Panc1 (cell line): Measurements from ENCODE around the gene EDEM3. TPM values are rescaled to one million over a fixed set of nuclear protein-coding genes. Genes with fewer than 3 reads are reported as not detected.

Experiments
- ATAC-seq: fragments of 200-7000 bp; cut with Tn5 transposase; 2 replicates; pipeline ENCODE4 v1.9.1; 2020; ENCODE audit warnings: mild to moderate bottlenecking, moderate library complexity
- BruUV-seq: library from RNA; stranded (reverse); fragments of 400-500 nt; replicated peaks from 2 replicates; lab custom pipeline; 2021; lab: Mats Ljungman, UMichigan
- CTCF ChIA-PET: fragments of 300-600 bp; sonication (Branson Sonifier 250); formaldehyde crosslinking; loops from one replicate; lab custom pipeline; 2022; ENCODE audit warnings: antibody characterized with exemption; lab: Charles Lee
- POLR2A ChIA-PET: fragments of 300-600 bp; sonication (Branson Sonifier 250); formaldehyde crosslinking; loops from one replicate; lab custom pipeline; 2022; ENCODE audit warnings: antibody characterized with exemption; lab: Charles Lee
- DNase-seq: peaks from one replicate; pipeline ENCODE4 v3.0.0-alpha.2; 2010; ENCODE audit warnings: low read depth, low spot score
- H3K27ac ChIP-seq: 2 replicates; pipeline ENCODE4 v1.5.1; 2011; ENCODE audit warnings: mild to moderate bottlenecking, low read length, inconsistent platforms
- H3K27me3 ChIP-seq: fragments of 200-500 bp; sonication (Bioruptor generic); 2 replicates; pipeline ENCODE4 v1.6.0; 2014; ENCODE audit warnings: low read length, inconsistent platforms; ENCODE audit not compliant: control insufficient read depth, insufficient read depth
- H3K36me3 ChIP-seq: fragments of 200-500 bp; sonication (Bioruptor generic); 2 replicates; pipeline ENCODE4 v1.5.1; 2014; ENCODE audit warnings: inconsistent platforms, mild to moderate bottlenecking, low read length, moderate library complexity; ENCODE audit not compliant: control insufficient read depth, insufficient read depth
- H3K4me1 ChIP-seq: 2 replicates; pipeline ENCODE4 v1.5.1; 2011; ENCODE audit warnings: inconsistent platforms, mild to moderate bottlenecking, low read length, moderate library complexity; ENCODE audit not compliant: control insufficient read depth, insufficient read depth
- H3K4me3 ChIP-seq, 2 experiments: 2 replicates each; pipeline ENCODE4 v1.5.1; 2011 to 2012; ENCODE audit warnings: low read depth in 2 of 2, low read length in 2 of 2, mild to moderate bottlenecking in 2 of 2, inconsistent platforms in 1 of 2, moderate library complexity in 1 of 2
- H3K9me3 ChIP-seq: fragments of 200-500 bp; sonication (Bioruptor generic); 2 replicates; pipeline ENCODE4 v1.5.1; 2014; ENCODE audit warnings: low read depth, mild to moderate bottlenecking, inconsistent platforms, low read length, moderate library complexity; ENCODE audit not compliant: control insufficient read depth, insufficient read depth
- POLR2AphosphoS5 ChIP-seq: IDR thresholded peaks from 2 replicates; pipeline ENCODE4 v1.6.1; 2012; ENCODE audit warnings: mild to moderate bottlenecking, low read depth, low read length, moderate library complexity
- SIN3A ChIP-seq: IDR thresholded peaks from 2 replicates; pipeline ENCODE4 v1.6.1; 2012; ENCODE audit warnings: low read depth, mild to moderate bottlenecking, low read length, moderate library complexity, borderline replicate concordance; ENCODE audit not compliant: insufficient read depth
- TCF7L2 ChIP-seq: IDR thresholded peaks from 2 replicates; pipeline ENCODE4 v1.6.1; 2011; ENCODE audit warnings: mild to moderate bottlenecking, low read depth, low read length, inconsistent platforms
- in situ Hi-C: cut with HindIII; loops from 2 replicates; pipeline ENCODE4 v1.10.0; 2016; ENCODE audit warnings: low sequenced_read_pairs, low pct_unique_long_range_greater_than_20kb
- intact Hi-C: fragments of 100-400 bp; cut with micrococcal nuclease; formaldehyde crosslinking; loops from one replicate; pipeline ENCODE4 v1.10.0; 2022; ENCODE audit not compliant: unreplicated experiment
- total RNA-seq: library from RNA; stranded (reverse); gene quantifications from one replicate; pipeline ENCODE4 v1.2.1, GENCODE V29; 2021; ENCODE audit not compliant: unreplicated experiment
- TF ChIP-seq, protein P1 (sequence below): fragments of 450-650 bp; IDR thresholded peaks from 2 replicates; pipeline ENCODE4 v1.5.1; 2017; ENCODE audit warnings: mild to moderate bottlenecking
- TF ChIP-seq, protein P2 (sequence below), 2 experiments: IDR thresholded peaks; 2 replicates each; pipeline ENCODE4 v1.6.1; 2011 to 2012; ENCODE audit warnings: low read depth in 2 of 2, control low read depth in 1 of 2, low read length in 1 of 2, mild to moderate bottlenecking in 1 of 2, moderate library complexity in 1 of 2; ENCODE audit not compliant: insufficient read depth in 1 of 2

Gene EDEM3
- total RNA-seq, 1 experiment from 2014 or later: 17.4 TPM

DNA sequence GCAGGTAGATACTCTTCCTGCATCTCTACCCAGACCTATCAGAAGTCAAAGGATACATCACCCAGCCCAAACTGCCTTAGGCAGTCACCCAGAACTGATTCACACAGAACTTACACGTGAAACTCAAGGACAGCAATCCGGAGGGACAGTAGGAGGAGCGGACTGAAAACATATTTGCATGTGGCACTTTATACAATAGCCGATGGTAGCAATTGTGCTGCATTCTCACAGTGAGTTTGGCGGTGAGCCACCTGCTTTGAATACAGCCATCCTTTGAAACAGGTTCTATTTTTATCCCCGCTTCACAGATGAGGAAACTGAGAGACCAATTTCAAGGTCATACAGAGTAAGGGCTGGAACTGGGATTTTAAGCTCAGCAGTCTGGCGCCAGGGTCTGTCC, 69.5 kb downstream of the EDEM3 start:
- Histone ChIP-seq H3K27me3 (no peaks in the 10 kb centered on the region), H3K36me3 (no peaks in the 10 kb centered on the region), H3K27ac (no peak overlapping the region), H3K4me1 (no peaks in the 10 kb centered on the region), H3K9me3 (no peaks in the 10 kb centered on the region), H3K4me3 (no peak overlapping the region)
- BruUV-seq: no TSS peak
- no peak for ATAC-seq
- intact Hi-C loops: no loop called here
- no peak for DNase-seq
- TF ChIP-seq, protein P1, sequence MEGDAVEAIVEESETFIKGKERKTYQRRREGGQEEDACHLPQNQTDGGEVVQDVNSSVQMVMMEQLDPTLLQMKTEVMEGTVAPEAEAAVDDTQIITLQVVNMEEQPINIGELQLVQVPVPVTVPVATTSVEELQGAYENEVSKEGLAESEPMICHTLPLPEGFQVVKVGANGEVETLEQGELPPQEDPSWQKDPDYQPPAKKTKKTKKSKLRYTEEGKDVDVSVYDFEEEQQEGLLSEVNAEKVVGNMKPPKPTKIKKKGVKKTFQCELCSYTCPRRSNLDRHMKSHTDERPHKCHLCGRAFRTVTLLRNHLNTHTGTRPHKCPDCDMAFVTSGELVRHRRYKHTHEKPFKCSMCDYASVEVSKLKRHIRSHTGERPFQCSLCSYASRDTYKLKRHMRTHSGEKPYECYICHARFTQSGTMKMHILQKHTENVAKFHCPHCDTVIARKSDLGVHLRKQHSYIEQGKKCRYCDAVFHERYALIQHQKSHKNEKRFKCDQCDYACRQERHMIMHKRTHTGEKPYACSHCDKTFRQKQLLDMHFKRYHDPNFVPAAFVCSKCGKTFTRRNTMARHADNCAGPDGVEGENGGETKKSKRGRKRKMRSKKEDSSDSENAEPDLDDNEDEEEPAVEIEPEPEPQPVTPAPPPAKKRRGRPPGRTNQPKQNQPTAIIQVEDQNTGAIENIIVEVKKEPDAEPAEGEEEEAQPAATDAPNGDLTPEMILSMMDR: no peak
- TF ChIP-seq SIN3A (no peak), TCF7L2 (no peak), POLR2AphosphoS5 (no peak)
- TF ChIP-seq, protein P2, sequence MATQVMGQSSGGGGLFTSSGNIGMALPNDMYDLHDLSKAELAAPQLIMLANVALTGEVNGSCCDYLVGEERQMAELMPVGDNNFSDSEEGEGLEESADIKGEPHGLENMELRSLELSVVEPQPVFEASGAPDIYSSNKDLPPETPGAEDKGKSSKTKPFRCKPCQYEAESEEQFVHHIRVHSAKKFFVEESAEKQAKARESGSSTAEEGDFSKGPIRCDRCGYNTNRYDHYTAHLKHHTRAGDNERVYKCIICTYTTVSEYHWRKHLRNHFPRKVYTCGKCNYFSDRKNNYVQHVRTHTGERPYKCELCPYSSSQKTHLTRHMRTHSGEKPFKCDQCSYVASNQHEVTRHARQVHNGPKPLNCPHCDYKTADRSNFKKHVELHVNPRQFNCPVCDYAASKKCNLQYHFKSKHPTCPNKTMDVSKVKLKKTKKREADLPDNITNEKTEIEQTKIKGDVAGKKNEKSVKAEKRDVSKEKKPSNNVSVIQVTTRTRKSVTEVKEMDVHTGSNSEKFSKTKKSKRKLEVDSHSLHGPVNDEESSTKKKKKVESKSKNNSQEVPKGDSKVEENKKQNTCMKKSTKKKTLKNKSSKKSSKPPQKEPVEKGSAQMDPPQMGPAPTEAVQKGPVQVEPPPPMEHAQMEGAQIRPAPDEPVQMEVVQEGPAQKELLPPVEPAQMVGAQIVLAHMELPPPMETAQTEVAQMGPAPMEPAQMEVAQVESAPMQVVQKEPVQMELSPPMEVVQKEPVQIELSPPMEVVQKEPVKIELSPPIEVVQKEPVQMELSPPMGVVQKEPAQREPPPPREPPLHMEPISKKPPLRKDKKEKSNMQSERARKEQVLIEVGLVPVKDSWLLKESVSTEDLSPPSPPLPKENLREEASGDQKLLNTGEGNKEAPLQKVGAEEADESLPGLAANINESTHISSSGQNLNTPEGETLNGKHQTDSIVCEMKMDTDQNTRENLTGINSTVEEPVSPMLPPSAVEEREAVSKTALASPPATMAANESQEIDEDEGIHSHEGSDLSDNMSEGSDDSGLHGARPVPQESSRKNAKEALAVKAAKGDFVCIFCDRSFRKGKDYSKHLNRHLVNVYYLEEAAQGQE (IDR thresholded peaks at IDR 0.05; ENCODE audit: insufficient read depth in 1 of 2, low read depth in 2 of 2, low read length in 1 of 2): no peak
- CTCF ChIA-PET: interaction anchor here (0.5 kb wide), 1 partner anchor 255 kb away, joined by 5 read pairs; no protein-coding TSS in a partner anchor
- in situ Hi-C loops: no loop called here
- POLR2A ChIA-PET: interaction anchor here (0.5 kb wide), 1 partner anchor 621 kb away, joined by 3 read pairs; no protein-coding TSS in a partner anchor

DNA sequence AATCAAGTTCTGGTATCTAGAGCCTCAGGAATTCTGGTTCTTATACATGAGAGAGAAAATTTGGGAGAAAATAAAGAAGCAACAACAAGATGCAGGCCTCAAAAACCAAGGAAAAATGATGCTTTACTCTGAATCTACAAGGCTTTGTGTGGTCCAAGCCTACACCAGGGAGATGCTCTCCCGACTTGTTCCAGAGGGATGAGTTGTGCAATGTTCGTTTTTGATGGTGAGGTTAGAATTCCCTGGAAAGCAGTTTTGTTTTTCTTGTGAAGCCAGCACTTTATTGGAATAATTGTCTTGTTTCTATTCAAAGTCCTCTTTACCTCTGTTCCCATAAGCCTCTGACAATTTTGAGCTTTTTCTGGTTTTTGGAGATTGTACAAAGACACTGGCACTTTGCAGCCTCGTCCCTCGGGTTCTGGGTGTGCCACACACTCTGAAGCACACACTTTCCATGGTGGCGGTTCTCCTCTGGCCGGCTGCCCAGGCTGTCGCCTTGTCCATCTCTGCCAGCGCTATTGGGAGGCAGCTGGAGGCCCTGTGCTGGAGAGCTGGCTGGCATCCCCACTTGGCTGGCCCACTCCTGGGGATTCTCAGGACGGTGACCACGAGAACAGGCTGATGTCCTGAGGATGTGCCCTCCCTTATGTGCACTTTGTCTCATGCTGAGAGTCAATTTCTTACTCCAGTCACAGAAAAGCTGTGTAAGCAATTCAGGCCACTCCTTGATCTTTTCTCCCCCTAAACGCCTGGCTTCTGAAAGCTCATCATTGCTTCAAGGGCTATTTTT, 70.2 kb downstream of the EDEM3 start:
- ChIA-PET POLR2A (no interaction called here), CTCF (no interaction called here)
- intact Hi-C loops: no loop called here

More for the DNA sequence above, 70.2 kb downstream of the EDEM3 start:
- Histone ChIP-seq H3K9me3 (no peaks in the 10 kb centered on the region), H3K27me3 (no peaks in the 10 kb centered on the region), H3K27ac (no peak overlapping the region), H3K36me3 (no peaks in the 10 kb centered on the region), H3K4me3 (no peak overlapping the region), H3K4me1 (no peaks in the 10 kb centered on the region)
- in situ Hi-C loops: no loop called here
- no peak for ATAC-seq
- no peak for DNase-seq
- TF ChIP-seq POLR2AphosphoS5: no peak
- TF ChIP-seq, protein P2 (IDR thresholded peaks at IDR 0.05; ENCODE audit: insufficient read depth in 1 of 2, low read depth in 2 of 2, low read length in 1 of 2): no peak
- TF ChIP-seq SIN3A: no peak
- TF ChIP-seq, protein P1: no peak
- BruUV-seq: no TSS peak
